ENCODE measurements around the gene TRAF2. TPM values are rescaled to one million over a fixed set of nuclear protein-coding genes. Genes with fewer than 3 reads are reported as not detected.

TRAF2 gene
- total RNA-seq, 2 donors from 2014 or later = 8.7 to 10.9 TPM

DNA sequence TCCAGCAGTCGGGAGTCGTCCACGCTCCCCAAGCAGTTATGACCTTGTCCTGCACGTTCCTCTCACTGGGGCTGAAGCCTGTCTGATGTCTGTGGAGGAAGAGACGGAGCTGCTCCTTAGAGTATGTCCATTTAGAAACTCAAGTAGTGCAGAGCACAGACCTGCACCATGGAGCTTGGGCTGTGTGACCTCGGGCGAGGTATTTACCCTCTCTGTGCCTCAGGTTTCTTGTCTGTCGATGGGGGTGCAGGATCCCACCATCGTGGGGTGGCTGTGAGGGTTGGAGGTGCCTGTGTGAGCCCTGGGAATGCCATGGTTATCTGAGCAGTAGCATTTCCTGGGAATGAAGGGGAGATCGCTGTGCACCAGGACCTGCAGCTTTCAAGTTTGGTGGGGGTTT, 14.2 kb downstream of the TRAF2 start:
- intact Hi-C loops (cut with DNase I) = no loop called here
- DNase-seq (ENCODE audit: low spot score) = no peak

DNA sequence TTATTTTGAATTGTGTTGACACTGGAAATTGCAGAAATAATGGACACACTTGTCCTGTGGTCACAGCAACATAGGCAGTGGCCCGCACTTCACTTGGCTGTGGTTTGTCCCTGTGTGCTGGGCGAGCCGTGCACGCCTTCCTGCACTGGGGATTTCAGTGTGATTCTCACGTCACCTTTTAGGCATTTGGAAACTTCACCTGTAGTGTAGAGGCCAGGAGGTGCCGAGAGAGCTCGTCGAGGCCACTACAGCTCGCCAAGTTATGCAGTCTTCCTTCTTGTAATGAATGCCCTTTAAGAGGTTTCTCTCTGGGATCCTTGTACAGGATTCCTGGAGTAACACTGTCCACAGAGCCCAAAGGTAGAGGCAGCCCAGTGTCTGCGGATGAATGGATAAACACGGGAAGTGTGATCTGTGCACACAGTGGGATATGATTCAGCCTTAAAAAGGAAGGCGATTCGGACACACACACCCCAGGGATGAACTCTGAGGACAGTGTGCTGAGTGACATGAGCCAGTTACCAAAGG, 14.7 kb downstream of the TRAF2 start:
- intact Hi-C loops (cut with DNase I) = no loop called here
- no peak for DNase-seq (ENCODE audit: low spot score)

DNA sequence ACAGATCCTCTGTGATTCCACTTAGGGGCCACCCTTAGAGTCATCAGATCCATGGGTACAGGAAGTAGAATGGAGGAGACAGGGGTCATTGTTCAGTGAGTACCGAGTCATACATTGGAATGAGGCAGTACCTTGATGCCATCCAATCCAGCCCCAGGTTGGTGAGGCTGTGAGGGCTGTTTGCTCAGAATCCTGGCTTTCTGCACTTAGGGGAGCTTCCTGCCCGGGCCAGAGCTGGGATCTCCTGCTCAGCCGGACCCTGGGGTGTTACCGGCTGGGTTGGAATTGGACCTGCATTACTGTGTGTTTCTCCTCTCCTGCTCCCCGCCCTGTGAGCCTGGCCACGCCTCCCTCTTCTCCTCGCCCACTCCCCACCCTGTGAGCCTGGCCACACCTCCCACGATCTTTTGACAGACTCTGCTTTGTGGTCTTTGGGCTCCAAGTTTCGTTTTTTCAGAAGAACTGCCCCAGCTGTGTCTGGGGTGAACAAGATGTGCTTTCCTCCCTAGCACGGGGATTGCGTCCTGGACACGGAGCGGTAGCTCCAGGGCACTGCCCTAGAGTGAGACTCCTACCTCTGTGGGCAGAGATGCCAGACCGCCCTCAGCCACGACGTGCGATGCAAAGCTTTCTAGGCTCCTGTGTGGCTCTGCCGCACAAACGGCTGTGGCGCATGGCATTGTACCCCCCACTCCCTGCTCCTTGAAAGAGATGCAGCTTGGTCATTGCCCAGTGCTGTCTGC, 15.4 kb downstream of the TRAF2 start:
- intact Hi-C loops (cut with DNase I) = no loop called here
- DNase-seq (ENCODE audit: low spot score) = no peak

DNA sequence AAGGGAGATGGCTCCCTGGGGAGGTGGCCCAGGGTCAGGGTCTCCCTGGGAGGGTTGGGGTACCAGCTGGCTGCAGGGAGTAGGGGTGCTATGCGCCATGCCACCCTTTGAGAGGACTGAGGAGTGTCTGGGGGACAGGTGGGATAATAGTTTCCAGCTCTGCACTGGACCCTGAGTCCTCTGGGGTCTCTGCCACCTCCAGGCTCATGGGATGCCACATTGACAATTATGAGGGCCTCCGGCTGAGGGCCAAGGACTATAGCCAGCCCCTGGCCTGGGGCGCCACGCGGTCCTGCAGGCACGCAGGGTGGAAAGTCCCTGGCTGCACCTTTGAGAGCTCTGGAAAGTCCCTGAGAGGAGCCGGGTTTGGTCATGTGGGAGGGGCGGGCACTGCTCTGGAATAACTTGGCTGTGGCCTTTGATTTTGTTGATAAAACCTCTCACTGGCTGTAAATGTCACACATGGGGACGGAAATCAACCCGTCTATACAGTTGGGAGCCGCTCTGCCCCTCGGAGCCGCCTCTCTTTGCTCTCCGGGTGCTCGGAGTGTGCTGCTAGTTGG, 16.0 kb downstream of the TRAF2 start:
- peak; percentile 88 for DNase-seq (ENCODE audit: low spot score)
- intact Hi-C loops (cut with DNase I) = no loop called here

DNA sequence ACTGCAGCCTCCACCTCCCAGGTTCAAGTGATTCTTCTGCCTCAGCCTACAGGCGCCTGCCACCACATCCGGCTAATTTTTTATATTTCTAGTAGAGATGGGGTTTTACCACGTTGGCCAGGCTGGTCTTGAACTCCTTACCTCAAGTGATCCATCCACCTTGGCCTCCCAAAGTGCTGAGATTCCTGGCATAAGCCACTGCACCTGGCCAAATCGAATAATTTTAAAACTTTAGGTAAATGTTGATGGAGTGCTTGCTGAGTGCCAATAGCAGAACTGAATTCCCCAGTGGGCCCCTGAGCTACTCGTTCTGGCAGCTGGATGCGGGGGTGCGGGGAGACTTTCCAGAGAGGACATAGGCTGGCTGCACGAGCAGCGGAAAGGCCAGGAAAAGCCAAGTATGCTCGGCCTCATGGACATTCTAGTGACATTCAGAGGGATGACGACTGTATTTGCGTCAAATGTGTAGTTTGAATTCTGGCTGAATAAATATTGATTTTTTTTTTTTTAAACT, 16.8 kb downstream of the TRAF2 start:
- DNase-seq (ENCODE audit: low spot score) = no peak
- intact Hi-C loops (cut with DNase I) = no loop called here

DNA sequence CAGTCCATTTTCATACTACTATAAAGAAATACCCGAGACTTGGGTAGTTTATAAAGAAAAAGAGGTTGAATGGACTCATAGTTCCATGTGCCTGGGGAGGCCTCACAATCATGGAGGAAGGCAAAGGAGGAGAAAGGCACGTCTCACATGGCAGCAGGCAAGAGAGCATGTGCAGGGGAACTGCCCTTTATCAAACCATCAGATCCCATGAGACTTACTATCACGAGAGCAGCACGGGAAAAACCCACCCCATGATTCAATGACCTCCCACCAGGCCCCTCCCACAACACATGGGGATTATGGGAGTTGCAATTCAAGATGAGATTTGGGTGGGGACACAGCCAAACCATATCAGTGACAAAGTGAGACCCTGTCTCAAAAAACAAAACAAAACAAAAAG, 19.9 kb downstream of the TRAF2 start:
- no peak for DNase-seq (ENCODE audit: low spot score)

DNA sequence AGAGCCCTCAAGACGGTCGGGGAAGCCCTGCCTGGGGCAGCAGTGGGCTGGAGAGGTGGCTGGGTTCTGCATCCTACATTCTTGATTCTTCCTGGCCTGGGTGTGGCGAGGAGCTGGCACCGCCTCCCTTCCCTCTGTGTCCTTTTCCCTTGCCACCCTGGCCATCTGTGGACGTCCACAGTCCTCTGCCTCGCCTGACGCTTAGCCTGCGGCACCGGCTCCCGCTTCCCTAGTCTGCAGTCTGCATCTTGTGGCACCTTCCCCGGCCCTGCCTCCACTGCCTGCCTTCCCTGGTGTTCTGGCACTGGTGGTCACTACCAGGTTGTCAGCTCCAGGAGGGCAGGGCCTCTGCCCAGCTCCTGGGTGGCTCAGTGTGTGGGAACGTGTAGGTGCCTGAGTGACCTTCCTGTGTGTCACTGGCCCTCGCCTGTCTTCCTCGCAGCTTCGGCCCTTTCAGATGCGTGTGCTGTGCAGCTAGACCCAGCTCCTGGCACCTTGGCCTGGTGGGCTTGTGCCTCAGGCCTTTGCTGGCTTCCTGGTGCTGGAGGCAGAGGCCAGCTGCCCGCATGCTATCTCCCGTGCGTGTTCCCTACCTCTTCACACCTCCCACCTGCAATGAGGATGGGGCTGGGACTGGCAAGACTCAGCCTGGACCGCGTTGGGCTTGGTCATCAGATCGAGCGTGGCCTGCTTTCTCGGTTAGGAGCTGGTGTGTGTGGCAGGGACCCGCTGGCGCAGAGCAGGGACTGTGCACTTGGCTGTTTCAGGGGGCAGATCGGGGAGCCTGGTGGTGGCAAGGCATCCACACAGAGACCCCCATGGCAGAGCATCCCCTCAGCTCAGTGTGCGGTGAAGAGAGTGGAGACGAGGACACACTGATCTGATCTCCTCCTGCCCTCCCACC, 20.9 kb downstream of the TRAF2 start:
- no peak for DNase-seq (ENCODE audit: low spot score)
- intact Hi-C loops (cut with DNase I) = no loop called here

More for the DNA sequence above, 19.9 kb downstream of the TRAF2 start:
- intact Hi-C loops (cut with DNase I) = no loop called here

DNA sequence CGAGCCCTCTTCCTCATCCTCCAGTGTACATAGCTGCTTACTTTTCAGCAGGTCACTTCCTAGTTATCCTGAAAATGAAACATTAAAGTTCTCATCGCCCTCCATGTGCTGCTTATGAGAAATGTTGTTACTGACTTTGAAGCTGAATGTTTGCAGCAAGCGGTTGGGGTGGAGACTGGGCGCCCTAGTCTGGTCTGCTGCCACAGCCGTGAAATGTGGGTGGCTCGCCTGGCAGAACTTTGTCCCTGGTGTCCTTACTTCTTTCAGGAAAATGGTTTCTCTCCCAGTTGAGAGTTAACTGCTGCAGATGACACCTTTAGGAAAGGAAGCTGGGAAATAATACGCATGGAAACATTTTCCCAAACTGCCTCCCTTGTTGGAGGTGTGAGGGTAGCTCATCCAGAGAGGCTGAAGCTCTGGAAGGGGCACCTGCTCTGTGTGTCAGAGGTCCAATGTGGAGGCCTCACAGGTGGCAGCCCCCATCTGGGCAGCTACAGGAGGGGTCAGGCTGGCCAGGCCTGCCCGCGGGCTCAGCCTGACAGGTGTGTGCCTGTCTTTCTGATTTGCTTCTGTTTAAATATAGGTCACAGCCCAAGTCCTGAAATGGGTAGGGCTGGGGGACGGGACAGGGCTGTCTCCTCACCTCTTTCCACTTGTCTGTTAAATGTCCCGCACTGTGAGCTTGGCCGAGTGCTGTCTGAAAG, 24.0 kb downstream of the TRAF2 start:
- no peak for DNase-seq (ENCODE audit: low spot score)
- intact Hi-C loops (cut with DNase I) = no loop called here

DNA sequence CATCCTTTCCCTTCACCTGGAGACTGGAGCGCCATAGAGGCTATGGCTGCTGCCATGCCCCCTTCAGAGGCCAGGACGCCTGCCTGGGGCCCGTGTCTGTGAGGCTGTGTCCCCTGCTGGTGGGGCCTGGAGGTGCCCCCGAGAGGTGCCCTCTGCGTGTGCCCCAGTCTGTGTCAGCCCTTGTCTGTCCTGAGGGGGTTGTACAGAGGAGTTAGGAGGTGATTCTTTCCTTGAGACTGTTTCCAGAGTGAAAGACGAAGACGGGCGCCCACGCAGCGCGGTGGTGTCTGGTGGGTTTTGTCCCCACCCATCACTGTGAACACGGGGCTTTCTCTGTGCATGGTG, 24.6 kb downstream of the TRAF2 start:
- DNase-seq (ENCODE audit: low spot score) = no peak
- intact Hi-C loops (cut with DNase I) = no loop called here

DNA sequence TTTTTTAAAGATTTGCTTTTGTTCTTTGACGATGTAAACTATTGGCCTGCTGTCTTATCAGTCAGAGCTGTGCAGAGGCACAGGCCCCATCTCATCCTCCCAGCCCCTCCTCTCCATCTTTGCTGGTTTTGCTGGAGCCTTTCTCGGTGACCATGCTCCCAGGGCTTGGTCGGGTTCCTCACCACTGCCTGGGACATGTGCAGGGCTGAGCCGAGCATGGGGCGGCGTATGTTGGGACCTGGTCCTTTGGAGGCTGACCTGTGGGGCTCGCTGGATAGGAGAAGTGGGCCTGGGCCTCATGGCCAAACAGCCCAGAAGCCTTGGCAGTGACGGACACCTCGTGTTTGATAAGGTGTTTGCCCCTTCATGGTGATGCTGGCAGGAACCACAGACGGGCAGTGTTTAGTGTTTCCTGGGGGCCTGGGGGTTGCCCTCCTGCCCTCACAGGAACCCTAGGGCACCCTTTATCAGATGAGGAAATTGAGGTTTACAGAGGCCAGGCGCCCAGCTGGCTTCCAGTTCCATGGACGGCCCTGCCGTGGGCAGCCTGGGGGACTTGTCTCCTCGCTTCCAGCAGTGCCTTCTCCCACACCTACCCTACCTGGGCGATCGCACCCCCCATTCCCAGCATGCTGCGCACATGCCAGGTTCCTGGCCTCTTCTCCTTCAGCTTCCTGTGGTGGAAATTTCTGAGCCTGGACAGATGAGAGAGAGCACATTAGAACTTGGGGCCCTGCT, 27.6 kb downstream of the TRAF2 start:
- intact Hi-C loops (cut with DNase I) = no loop called here
- DNase-seq (ENCODE audit: low spot score) = no peak

DNA sequence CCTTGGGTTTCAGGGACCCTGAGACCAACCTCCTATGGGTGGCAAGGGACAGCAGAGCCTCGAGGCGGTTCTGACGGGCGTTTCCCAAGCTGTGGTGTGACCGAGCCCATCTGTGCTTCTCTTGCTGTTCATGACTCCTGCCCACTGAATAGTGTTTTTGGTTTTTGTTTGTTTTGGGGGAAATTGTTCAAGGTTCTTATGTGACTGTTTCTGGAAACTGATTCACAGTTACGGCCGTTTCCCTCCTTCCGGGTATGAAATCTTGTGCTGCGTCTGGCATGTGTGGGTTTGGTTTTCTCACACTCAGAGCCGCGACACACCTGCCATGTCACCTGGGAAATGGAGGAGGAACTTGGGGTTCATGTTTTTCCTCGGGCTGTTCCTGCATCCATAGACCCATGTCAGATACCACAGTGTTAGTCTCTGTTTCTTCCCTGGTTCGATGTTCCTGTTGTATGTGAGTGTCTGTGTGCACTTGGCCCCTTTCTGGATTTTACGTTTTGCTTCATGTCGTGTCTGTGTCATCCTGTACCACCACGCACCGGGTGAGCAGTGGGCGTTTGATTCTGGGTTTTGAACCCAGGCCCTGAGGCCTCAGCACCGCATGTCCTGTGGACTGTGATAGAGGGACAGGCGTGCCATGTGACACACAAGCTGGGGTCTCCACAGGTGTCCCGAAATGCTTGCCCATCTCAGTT, 29.5 kb downstream of the TRAF2 start:
- intact Hi-C loops (cut with DNase I) = no loop called here
- DNase-seq (ENCODE audit: low spot score) = no peak

DNA sequence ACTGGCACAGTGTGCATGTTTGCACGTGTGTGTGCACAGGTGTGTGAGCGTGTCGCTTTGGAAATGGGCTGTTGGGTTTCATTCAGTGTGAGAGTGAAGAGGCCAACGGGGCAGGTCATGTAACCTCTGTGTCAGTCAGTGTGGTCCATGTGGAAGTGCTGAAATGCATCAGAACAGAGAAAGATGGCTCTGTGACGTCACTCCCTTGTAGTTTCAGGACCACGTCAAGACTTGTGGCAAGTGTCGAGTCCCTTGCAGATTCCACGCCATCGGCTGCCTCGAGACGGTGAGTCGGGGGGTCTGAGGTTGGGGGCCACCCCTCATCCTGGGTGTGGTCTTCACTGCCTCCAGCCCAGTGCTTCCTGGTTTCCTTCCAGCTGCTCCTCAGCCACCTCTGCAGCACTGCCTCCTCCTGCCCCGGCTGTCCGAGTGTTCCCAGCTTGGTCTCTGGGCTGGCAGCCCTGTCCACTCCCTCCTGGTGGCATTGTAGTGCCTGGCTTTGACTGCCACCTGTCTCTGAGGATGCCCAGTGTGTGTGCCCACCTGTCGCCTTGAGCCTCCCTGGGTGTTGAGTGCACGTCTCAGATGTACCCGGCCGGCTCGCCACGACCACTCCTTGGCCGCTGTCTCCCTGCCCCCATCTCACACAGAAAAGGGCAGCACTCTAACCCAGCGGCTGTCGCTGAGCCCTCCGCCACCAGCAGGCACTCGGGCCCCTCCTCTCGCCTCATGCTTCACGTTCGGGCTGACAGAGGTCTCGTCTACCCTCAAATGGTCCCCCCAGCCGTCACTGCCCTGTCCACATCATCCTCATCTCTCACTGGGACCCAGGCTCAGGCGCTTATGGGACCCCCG, 30.2 kb downstream of the TRAF2 start:
- DNase-seq (ENCODE audit: low spot score) = no peak
- intact Hi-C loops (cut with DNase I) = no loop called here

DNA sequence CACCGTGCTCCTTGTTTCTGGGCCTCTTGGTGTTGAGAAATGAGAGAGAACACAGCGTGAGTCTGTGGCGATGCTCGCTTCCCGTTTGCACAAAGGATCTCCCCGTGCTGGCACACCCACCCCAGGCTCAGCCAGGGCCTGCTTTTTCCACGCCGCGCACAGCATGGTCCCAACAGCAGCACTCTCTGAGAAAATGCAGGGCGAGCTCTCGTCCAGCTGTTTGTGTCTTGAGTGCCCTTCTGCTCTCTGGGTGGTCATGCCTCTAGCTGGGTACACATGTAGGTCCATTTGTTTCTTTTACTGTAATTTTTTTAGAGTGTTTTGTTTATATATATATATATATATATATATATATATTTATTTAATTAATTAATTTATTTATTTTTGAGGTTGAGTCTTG, 31.6 kb downstream of the TRAF2 start:
- intact Hi-C loops (cut with DNase I) = no loop called here
- no peak for DNase-seq (ENCODE audit: low spot score)

DNA sequence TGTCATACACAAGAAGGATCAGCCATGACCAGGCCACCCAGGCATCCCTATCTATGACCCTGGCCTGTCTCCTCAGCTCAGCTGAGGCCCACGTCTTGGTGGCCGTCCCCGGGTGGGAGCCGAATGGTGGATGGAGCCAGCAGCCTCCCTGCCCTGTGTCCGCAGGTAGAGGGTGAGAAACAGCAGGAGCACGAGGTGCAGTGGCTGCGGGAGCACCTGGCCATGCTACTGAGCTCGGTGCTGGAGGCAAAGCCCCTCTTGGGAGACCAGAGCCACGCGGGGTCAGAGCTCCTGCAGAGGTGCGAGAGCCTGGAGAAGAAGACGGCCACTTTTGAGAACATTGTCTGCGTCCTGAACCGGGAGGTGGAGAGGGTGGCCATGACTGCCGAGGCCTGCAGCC, 33.8 kb downstream of the TRAF2 start:
- intact Hi-C loops (cut with DNase I) = no loop called here

DNA sequence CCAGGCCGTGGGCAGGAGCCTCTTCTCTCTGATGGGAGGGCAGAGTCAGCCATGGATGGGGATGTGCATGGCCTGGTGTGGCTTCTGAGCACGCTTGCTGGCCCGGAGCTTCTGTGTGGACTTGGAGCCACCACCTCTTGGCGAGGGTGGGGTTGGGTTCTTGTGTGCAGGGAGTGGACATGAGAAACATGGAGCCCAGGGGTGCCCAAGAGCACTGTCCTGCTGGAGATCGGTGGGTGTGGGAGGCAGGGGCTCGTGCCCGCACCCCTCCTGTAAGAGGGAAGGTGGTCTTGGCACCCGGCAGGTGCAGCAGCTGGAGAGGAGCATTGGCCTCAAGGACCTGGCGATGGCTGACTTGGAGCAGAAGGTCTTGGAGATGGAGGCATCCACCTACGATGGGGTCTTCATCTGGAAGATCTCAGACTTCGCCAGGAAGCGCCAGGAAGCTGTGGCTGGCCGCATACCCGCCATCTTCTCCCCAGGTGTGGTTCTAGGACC, 34.5 kb downstream of the TRAF2 start:
- intact Hi-C loops (cut with DNase I) = no loop called here
- DNase-seq (ENCODE audit: low spot score) = no peak

More for the DNA sequence above, 33.8 kb downstream of the TRAF2 start:
- no peak for DNase-seq (ENCODE audit: low spot score)

DNA sequence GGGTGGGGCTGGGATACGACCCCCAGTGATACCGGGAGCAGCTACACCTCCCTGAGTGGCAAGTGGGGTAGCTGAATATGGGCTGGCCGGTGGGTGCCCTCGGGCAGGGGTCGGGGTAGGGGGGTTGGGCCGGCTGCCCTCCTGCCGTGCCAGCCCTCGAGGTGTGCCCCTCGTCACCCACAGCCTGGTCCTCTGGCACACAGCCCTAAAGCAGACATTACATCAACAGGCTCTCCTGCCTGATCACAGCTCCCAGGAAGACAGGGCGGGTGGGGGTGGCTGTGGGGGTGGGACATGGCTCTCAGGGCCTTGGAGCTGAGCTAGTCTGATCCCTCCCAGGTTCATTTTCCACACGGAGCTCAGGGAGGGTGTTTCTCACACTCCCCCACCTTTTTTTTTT, 35.0 kb downstream of the TRAF2 start:
- no peak for DNase-seq (ENCODE audit: low spot score)
- intact Hi-C loops (cut with DNase I) = no loop called here

DNA sequence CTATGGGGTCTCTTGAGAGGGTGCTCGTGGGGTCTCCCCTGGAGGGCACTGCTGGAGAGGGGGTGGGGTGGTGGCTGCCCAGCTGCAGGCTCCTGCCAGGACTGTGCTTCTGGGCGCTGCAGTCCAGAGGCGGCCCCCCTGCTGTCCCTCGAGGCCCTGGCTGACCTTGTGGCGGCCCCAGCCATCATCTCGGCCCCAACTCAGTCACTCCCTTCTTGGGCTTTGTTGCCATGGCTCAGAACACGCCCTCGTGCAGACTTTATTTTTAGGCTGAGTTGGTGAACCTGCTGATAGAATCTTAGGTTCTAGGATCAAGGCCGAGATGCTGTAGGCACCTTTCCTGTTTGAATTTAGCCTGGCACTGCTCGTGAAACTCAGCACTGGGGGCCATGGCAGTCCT, 35.4 kb downstream of the TRAF2 start:
- intact Hi-C loops (cut with DNase I) = no loop called here
- no peak for DNase-seq (ENCODE audit: low spot score)
